Gastrocnemius medialis (tissue), 4 donors: ENCODE measurements around the gene ZBTB7C.

ENCODE experiments used
- CTCF ChIP-seq, 5 experiments: fragments of 450-650 bp in 3 of 5; fragments of 200-600 bp in 2 of 5; sonication (generic) in 2 of 5; IDR thresholded peaks in 4 of 5; conservative IDR thresholded peaks in 1 of 5; 1 replicate in 4 of 5; 2 replicates in 1 of 5; pipeline ENCODE4 v1.5.1; 2016 to 2019; ENCODE audit warnings: antibody characterized with exemption in 5 of 5, mild to moderate bottlenecking in 3 of 5, moderate library complexity in 3 of 5
- POLR2A ChIP-seq, 2 donors: fragments of 450-650 bp; IDR thresholded peaks; one replicate each; pipeline ENCODE4 v1.6.1; 2017; ENCODE audit warnings: antibody characterized with exemption in 2 of 2, mild to moderate bottlenecking in 2 of 2, moderate library complexity in 2 of 2

- TF ChIP-seq POLR2A (IDR thresholded peaks at IDR 0.05) (no peak), CTCF (IDR thresholded peaks at IDR 0.05 in 4 of 5, conservative IDR thresholded peaks at IDR 0.05 in 1 of 5) (no peak)
These were observed 19.4 kb upstream of the ZBTB7C start for GRCh38 chr18:48428475-48429177.
